Smooth muscle cell (in vitro differentiated cells): ENCODE measurements around the gene CCNB2. TPM values are rescaled to one million over a fixed set of nuclear protein-coding genes. Genes with fewer than 3 reads are reported as not detected.
A peak's percentile ranks its signal among the peaks of the same experiment; 100 is the strongest.
"Not testable (repeated sequence)": the region's sequence is repeated elsewhere in the genome, so short reads cannot be mapped to it uniquely, and the experiment has no call there.

ENCODE experiments used
- DNase-seq: peaks from one replicate; lab custom pipeline; 2025; ENCODE audit not compliant: unreplicated experiment; lab: John Stamatoyannopoulos, UW
- H2AFZ ChIP-seq: fragments of 200-600 bp; sonication (generic); 2 replicates; pipeline ENCODE4 v1.6.0; 2016; ENCODE audit warnings: antibody characterized with exemption, low read depth, mild to moderate bottlenecking
- H3F3A ChIP-seq: fragments of 200-600 bp; sonication (generic); 2 replicates; pipeline ENCODE4 v1.6.0; 2017; ENCODE audit warnings: antibody characterized with exemption, low read depth
- H3K27ac ChIP-seq: fragments of 200-600 bp; sonication (generic); 2 replicates; pipeline ENCODE4 v1.5.1; 2016; ENCODE audit warnings: low read depth, mild to moderate bottlenecking
- H3K27me3 ChIP-seq: fragments of 200-600 bp; sonication (generic); 2 replicates; pipeline ENCODE4 v1.6.1; 2016; ENCODE audit warnings: low read depth, mild to moderate bottlenecking
- H3K36me3 ChIP-seq: fragments of 200-600 bp; sonication (generic); 2 replicates; pipeline ENCODE4 v1.5.1; 2016; ENCODE audit warnings: low read depth
- H3K4me1 ChIP-seq: fragments of 200-600 bp; sonication (generic); 2 replicates; pipeline ENCODE4 v1.5.1; 2016; ENCODE audit warnings: low read depth
- H3K4me2 ChIP-seq: fragments of 200-600 bp; sonication (generic); 2 replicates; pipeline ENCODE4 v1.6.0; 2016; ENCODE audit warnings: mild to moderate bottlenecking
- H3K4me3 ChIP-seq: fragments of 200-600 bp; sonication (generic); 2 replicates; pipeline ENCODE4 v1.5.1; 2016; ENCODE audit warnings: mild to moderate bottlenecking
- H3K79me2 ChIP-seq: fragments of 200-600 bp; sonication (generic); 2 replicates; pipeline ENCODE4 v1.6.0; 2016; ENCODE audit warnings: low read depth, mild to moderate bottlenecking
- H3K9ac ChIP-seq: fragments of 200-600 bp; sonication (generic); 2 replicates; pipeline ENCODE4 v1.6.0; 2016; ENCODE audit warnings: low read depth
- H3K9me3 ChIP-seq: fragments of 200-600 bp; sonication (generic); replicated peaks from 2 replicates; pipeline ENCODE4 v1.5.1; 2016; ENCODE audit warnings: low read depth
- H4K20me1 ChIP-seq: fragments of 200-600 bp; sonication (generic); 2 replicates; pipeline ENCODE4 v1.6.0; 2016; ENCODE audit warnings: low read depth
- CTCF ChIP-seq: fragments of 200-600 bp; sonication (generic); IDR thresholded peaks from 2 replicates; pipeline ENCODE4 v1.5.1; 2017; ENCODE audit warnings: borderline replicate concordance, mild to moderate bottlenecking, antibody characterized with exemption; ENCODE audit not compliant: insufficient read depth, poor library complexity, severe bottlenecking
- WGBS: methylation state at CpG from one replicate; pipeline ENCODE4 v1.1.7; 2016; ENCODE audit warnings: low lambda C conversion rate; 5-methylcytosine and 5-hydroxymethylcytosine counted together
- polyA plus RNA-seq: library from polyadenylated mRNA; unstranded; fragments of >200 nt; fragmentation: Nextera tagmentation; extraction: Ambion mirVana; gene quantifications from 2 replicates; pipeline ENCODE4 v1.2.1, GENCODE V29; 2016
- total RNA-seq: library from RNA; depleted of rRNA; stranded (reverse); fragments of >200 nt; gene quantifications from 2 replicates; pipeline ENCODE4 v1.2.3, GENCODE V29; 2014

Gene CCNB2
- total and polyA plus RNA-seq, 2 experiments from 2014 or later = 15.6 to 17.2 TPM

- no peak for DNase-seq
- no peaks in the 10 kb centered on the region for H4K20me1 ChIP-seq
Observed at GRCh38 chr15:59160880-59161593, 56.1 kb downstream of the CCNB2 start.

DNA sequence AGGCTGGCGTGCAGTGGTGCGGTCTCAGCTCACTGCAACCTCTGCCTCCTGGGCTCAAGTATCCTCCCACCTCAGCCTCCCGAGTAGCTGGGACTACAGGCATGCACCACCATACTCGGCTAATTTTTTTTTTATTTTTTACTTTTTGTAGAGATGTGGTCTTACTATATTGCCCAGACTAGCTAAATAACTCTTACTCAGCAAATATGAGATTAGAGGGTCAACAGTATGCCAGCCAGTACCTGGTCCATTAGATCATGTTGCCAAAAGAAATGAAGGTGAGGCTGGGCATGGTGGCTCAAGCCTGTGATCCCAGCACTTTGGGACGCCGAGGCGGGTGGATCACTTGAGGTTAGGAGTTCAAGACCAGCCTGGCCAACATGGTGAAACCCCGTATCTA lies 57.1 kb downstream of the CCNB2 start:
- not testable (repeated sequence) for H3K27ac ChIP-seq, H3K9ac ChIP-seq, H3K79me2 ChIP-seq, H3F3A ChIP-seq, H3K9me3 ChIP-seq, H3K27me3 ChIP-seq, H3K4me1 ChIP-seq, DNase-seq, H3K36me3 ChIP-seq, H3K4me2 ChIP-seq, H4K20me1 ChIP-seq, H3K4me3 ChIP-seq, H2AFZ ChIP-seq
- 97% methylated on average over 8 of the region's 8 CpGs for WGBS

More at GRCh38 chr15:59160880-59161593, 56.1 kb downstream of the CCNB2 start:
- Histone ChIP-seq H3K4me3 (no peak overlapping the region), H3K36me3 (peaks cover 5% of the 10 kb centered on the region), H2AFZ (no peak overlapping the region), H3F3A (no peaks in the 10 kb centered on the region), H3K27ac (no peak overlapping the region), H3K9me3 (no peaks in the 10 kb centered on the region), H3K79me2 (no peaks in the 10 kb centered on the region), H3K27me3 (no peaks in the 10 kb centered on the region), H3K9ac (no peak overlapping the region), H3K4me1 (peaks cover 4% of the 10 kb centered on the region), H3K4me2 (no peak overlapping the region)
- 83% methylated on average over 23 of the region's 23 CpGs for WGBS
- TF ChIP-seq CTCF = peak; percentile 45

DNA sequence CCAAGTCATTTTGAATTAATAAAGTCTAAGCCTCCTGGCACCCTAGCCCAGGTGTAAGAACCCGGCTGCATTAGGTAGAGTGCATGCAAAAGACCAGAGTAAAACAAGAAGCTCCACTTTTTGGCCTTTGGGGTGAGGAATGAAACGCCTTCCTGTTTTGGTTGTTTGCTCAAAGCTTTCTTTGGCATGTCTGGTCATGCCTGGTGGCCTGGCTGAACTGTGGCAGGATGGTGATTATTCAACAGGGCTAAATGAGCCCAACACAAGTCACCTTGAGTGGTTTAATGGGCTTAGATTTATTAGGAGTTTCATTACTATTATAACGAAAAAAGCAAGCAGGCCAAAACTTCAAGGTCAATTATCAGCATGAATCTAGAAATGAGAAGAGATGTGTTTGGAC lies 60.8 kb downstream of the CCNB2 start:
- H3K4me2 ChIP-seq = peak overlapping the region; percentile 11
- TF ChIP-seq CTCF = no peak
- peaks cover 18% of the 10 kb centered on the region for H3F3A ChIP-seq
- peak overlapping the region; percentile 46 for H3K27ac ChIP-seq
- H3K27me3 ChIP-seq = no peaks in the 10 kb centered on the region
- H3K4me1 ChIP-seq = peaks cover 19% of the 10 kb centered on the region
- H3K36me3 ChIP-seq = no peaks in the 10 kb centered on the region
- no peaks in the 10 kb centered on the region for H4K20me1 ChIP-seq
- no peaks in the 10 kb centered on the region for H3K79me2 ChIP-seq
- no peak overlapping the region for H3K4me3 ChIP-seq
- 71% methylated on average over 3 of the region's 3 CpGs for WGBS
- H3K9ac ChIP-seq = no peak overlapping the region
- DNase-seq = no peak
- H2AFZ ChIP-seq = no peak overlapping the region
- no peaks in the 10 kb centered on the region for H3K9me3 ChIP-seq

DNA sequence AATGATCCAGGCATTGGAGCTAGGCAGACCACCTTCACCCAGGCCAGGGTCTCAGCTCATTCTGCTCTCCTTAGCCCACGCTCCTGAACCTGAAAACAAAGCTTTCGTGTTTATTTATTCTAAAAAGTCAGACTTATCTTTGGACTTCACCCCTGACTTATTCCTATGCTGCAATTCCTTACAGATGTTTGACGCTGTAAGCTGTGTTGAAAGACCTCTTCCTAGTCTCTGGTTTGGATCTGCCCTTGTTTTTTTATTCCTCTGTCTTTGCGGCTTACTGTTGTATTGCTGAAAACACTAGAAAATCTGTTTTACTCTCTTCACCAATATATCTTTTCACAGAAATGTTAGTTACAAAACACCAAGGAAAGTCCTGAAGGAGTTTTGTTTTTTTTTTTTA lies 61.2 kb downstream of the CCNB2 start:
- Histone ChIP-seq H3K4me3 (no peak overlapping the region), H4K20me1 (no peaks in the 10 kb centered on the region), H3F3A (peaks cover 23% of the 10 kb centered on the region), H3K27me3 (no peaks in the 10 kb centered on the region), H2AFZ (no peak overlapping the region), H3K9ac (no peak overlapping the region), H3K4me1 (peaks cover 19% of the 10 kb centered on the region), H3K79me2 (no peaks in the 10 kb centered on the region), H3K36me3 (no peaks in the 10 kb centered on the region), H3K4me2 (peak overlapping the region; percentile 11), H3K9me3 (no peaks in the 10 kb centered on the region), H3K27ac (peak overlapping the region; percentile 46)
- DNase-seq = no peak
- TF ChIP-seq CTCF = no peak
- 43% methylated on average over 4 of the region's 4 CpGs for WGBS
